ENCODE measurements around the gene CCDC178. TPM values are rescaled to one million over a fixed set of nuclear protein-coding genes. Genes with fewer than 3 reads are reported as not detected.

Gene CCDC178
- total and polyA plus RNA-seq, 2 of the 4 experiments (the other 2 are of a cell fraction): not detected

- Histone ChIP-seq H4K5ac (ENCODE audit: low read depth, low read length) (no peak overlapping the region), H3K4me3 (ENCODE audit: insufficient read depth, low read depth, low read length) (no peak overlapping the region), H2BK120ac (ENCODE audit: low read depth, low read length) (no peak overlapping the region), H3K36me3 (ENCODE audit: control insufficient read depth, insufficient read depth, low read length) (no peaks in the 10 kb centered on the region), H3K27me3 (ENCODE audit: control insufficient read depth, insufficient read depth, low read length) (no peaks in the 10 kb centered on the region), H4K20me1 (ENCODE audit: insufficient read depth, low read length) (no peaks in the 10 kb centered on the region), H3K4me2 (ENCODE audit: low read depth, low read length) (no peak overlapping the region), H3K9me3 (ENCODE audit: control insufficient read depth, insufficient read depth, low read length) (no peaks in the 10 kb centered on the region), H2BK20ac (ENCODE audit: low read depth, low read length) (no peak overlapping the region), H3K23ac (ENCODE audit: low read depth, low read length) (no peak overlapping the region), H2AK5ac (ENCODE audit: low read depth, low read length) (no peak overlapping the region), H3K9ac (ENCODE audit: low read depth, low read length) (no peak overlapping the region), H3K56ac (ENCODE audit: extremely low read depth, insufficient read depth, low read length) (no peak overlapping the region), H2AFZ (replicated peaks; ENCODE audit: low read length, poor library complexity) (no peak overlapping the region), H3K4me1 (ENCODE audit: control insufficient read depth, insufficient read depth, low read length) (no peaks in the 10 kb centered on the region), H4K8ac (ENCODE audit: low read depth in 2 of 2, low read length in 2 of 2) (no peak overlapping the region), H4K91ac (ENCODE audit: insufficient read depth, low read depth, low read length) (no peak overlapping the region), H2BK15ac (ENCODE audit: low read depth, low read length) (no peak overlapping the region), H3K9me1 (ENCODE audit: insufficient read depth, low read length) (no peaks in the 10 kb centered on the region), H2BK5ac (ENCODE audit: low read depth, low read length, poor library complexity, severe bottlenecking) (no peak overlapping the region), H3K18ac (ENCODE audit: low read depth, low read length) (no peak overlapping the region), H3K79me1 (ENCODE audit: low read depth in 1 of 2, low read length in 2 of 2) (no peaks in the 10 kb centered on the region), H2AK9ac (replicated peaks; ENCODE audit: low read depth, low read length, poor library complexity) (no peak overlapping the region), H3K4ac (ENCODE audit: low read depth, low read length) (no peak overlapping the region), H3K27ac (ENCODE audit: insufficient read depth, low read length) (no peak overlapping the region), H3K14ac (replicated peaks; ENCODE audit: low read depth, low read length) (no peak overlapping the region)
- no TSS peak for BruUV-seq (replicated peaks)
- in situ Hi-C loops (cut with MboI; ENCODE audit: low sequenced_read_pairs) (no loop called here), dilution Hi-C loops (cut with HindIII; ENCODE audit: low sequenced_read_pairs, unreplicated experiment) (no loop called here), intact Hi-C loops (cut with micrococcal nuclease) (no loop called here)
- no peak for DNase-seq
- CTCF ChIA-PET: no interaction called here
- POLR2A ChIA-PET (ENCODE audit: unreplicated experiment): no interaction called here
- TF ChIP-seq CHD1 (IDR thresholded peaks at IDR 0.05; ENCODE audit: low read depth, low read length) (no peak), MAFK (IDR thresholded peaks at IDR 0.05; ENCODE audit: low read depth, low read length) (no peak), ELK1 (IDR thresholded peaks at IDR 0.05; ENCODE audit: borderline replicate concordance, low read depth, low read length) (no peak), RCOR1 (IDR thresholded peaks at IDR 0.05; ENCODE audit: insufficient replicate concordance, low read length) (no peak), CEBPB (IDR thresholded peaks at IDR 0.05; ENCODE audit: low read depth, low read length) (no peak), FOS (IDR thresholded peaks at IDR 0.05; ENCODE audit: low read depth, low read length) (no peak), CTCF (conservative IDR thresholded peaks at IDR 0.05; ENCODE audit: low read depth, low read length) (no peak), MAZ (IDR thresholded peaks at IDR 0.05; ENCODE audit: borderline replicate concordance, low read depth, low read length) (no peak), MXI1 (IDR thresholded peaks at IDR 0.05; ENCODE audit: borderline replicate concordance, low read depth, low read length) (no peak), RFX5 (IDR thresholded peaks at IDR 0.05; ENCODE audit: low read depth, low read length) (no peak), RAD21 (IDR thresholded peaks at IDR 0.05; ENCODE audit: low read length) (no peak), USF2 (IDR thresholded peaks at IDR 0.05; ENCODE audit: low read depth, low read length) (no peak), SMC3 (IDR thresholded peaks at IDR 0.05; ENCODE audit: low read depth, low read length) (no peak), POLR2A (IDR thresholded peaks at IDR 0.05; ENCODE audit: low read depth, low read length) (no peak), BHLHE40 (IDR thresholded peaks at IDR 0.05; ENCODE audit: low read depth, low read length) (no peak)
- ATAC-seq (ENCODE audit: low read depth): no peak
- no CpG with 5 or more reads among the region's 1 CpG for WGBS, 2 experiments (ENCODE audit: extremely low coverage in 2 of 2, insufficient read length in 1 of 2)
Measured at GRCh38 chr18:32975163-32975436, 465.4 kb downstream of the CCDC178 start.
